GM21737 (cell line): ENCODE measurements around the gene VN1R2.
"Not testable (repeated sequence)": the region's sequence is repeated elsewhere in the genome, so short reads cannot be mapped to it uniquely, and the experiment has no call there.

Experiments
- ATAC-seq: cut with Tn5 transposase; IDR thresholded peaks from one replicate; pipeline ENCODE4 v1.9.1; 2021; ENCODE audit warnings: mild to moderate bottlenecking, moderate library complexity; ENCODE audit not compliant: unreplicated experiment

VN1R2 gene

GRCh38 chr19:53257715-53258342, at the start of gene VN1R2:
Gene VN1R2, plus strand, starts transcription at chr19:53258292. Its CDS starts 84 bp downstream, at chr19:53258376.
- ATAC-seq, result not testable (repeated sequence)

- not testable (repeated sequence) for ATAC-seq
Measured at GRCh38 chr19:53211554-53211953, 46.5 kb upstream of the VN1R2 start.

- ATAC-seq, result no peak
Measured at GRCh38 chr19:53212703-53213320, 45.3 kb upstream of the VN1R2 start.

- not testable (repeated sequence) for ATAC-seq
Measured at GRCh38 chr19:53222716-53223115, 35.4 kb upstream of the VN1R2 start.

GRCh38 chr19:53224606-53225005, 33.5 kb upstream of the VN1R2 start:
- no peak for ATAC-seq

GRCh38 chr19:53237114-53237777, 20.8 kb upstream of the VN1R2 start:
- ATAC-seq, result no peak

GRCh38 chr19:53246498-53246897, 11.6 kb upstream of the VN1R2 start:
- no peak for ATAC-seq

GRCh38 chr19:53254411-53255341, 3.4 kb upstream of the VN1R2 start, which contains the start of gene ZNF677:
Gene ZNF677, minus strand, starts transcription at chr19:53254873. Its CDS starts 3,323 bp downstream, at chr19:53251550.
- no peak for ATAC-seq

- ATAC-seq, result not testable (repeated sequence)
Measured at GRCh38 chr19:53267623-53268022, 9.5 kb downstream of the VN1R2 start, which contains the start of gene VN1R4. Gene VN1R4, minus strand, starts transcription at chr19:53267723. Its CDS starts 58 bp downstream, at chr19:53267665.

GRCh38 chr19:53269861-53270260, 11.8 kb downstream of the VN1R2 start:
- ATAC-seq, result not testable (repeated sequence)

- ATAC-seq, result no peak
Measured at GRCh38 chr19:53272044-53272443, 14.0 kb downstream of the VN1R2 start.

- no peak for ATAC-seq
Measured at GRCh38 chr19:53275480-53275879, 17.4 kb downstream of the VN1R2 start.

- ATAC-seq, result not testable (repeated sequence)
Measured at GRCh38 chr19:53281947-53282346, 23.9 kb downstream of the VN1R2 start.

- ATAC-seq, result no peak
Measured at GRCh38 chr19:53285087-53285486, 27.0 kb downstream of the VN1R2 start.

GRCh38 chr19:53290758-53291549, 32.9 kb downstream of the VN1R2 start:
- ATAC-seq, result no peak

- ATAC-seq, result no peak
Measured at GRCh38 chr19:53294786-53295441, 36.8 kb downstream of the VN1R2 start.

GRCh38 chr19:53301341-53301740, 43.2 kb downstream of the VN1R2 start:
- ATAC-seq, result not testable (repeated sequence)

GRCh38 chr19:53308339-53308811, 50.3 kb downstream of the VN1R2 start:
- no peak for ATAC-seq
